Stromal cell of bone marrow (primary cell): ENCODE data around the gene SRRM2.

Experiments used
- DNase-seq: peaks from one replicate; pipeline ENCODE4 v3.0.0-alpha.2; 2012; ENCODE audit warnings: low read depth

Gene SRRM2

GRCh38 chr16:2777231-2777902 is 24.9 kb downstream of the SRRM2 start, which contains the start of gene ELOB:
TSS of gene ELOB (minus strand) at chr16:2777280. CDS start at chr16:2777239, 41 bp downstream.
- peak; percentile 76 for DNase-seq

GRCh38 chr16:2777903-2778629 is 25.6 kb downstream of the SRRM2 start:
- no peak for DNase-seq

GRCh38 chr16:2778630-2778958 is 26.2 kb downstream of the SRRM2 start:
- DNase-seq: no peak

- no peak for DNase-seq
Measured at GRCh38 chr16:2779151-2779920, 26.9 kb downstream of the SRRM2 start.

GRCh38 chr16:2779978-2780898 is 27.8 kb downstream of the SRRM2 start:
- no peak for DNase-seq

GRCh38 chr16:2782583-2783351 is 30.3 kb downstream of the SRRM2 start:
- no peak for DNase-seq

GRCh38 chr16:2783581-2784357 is 31.3 kb downstream of the SRRM2 start:
- no peak for DNase-seq

GRCh38 chr16:2784358-2785100 is 32.1 kb downstream of the SRRM2 start:
- no peak for DNase-seq

GRCh38 chr16:2785101-2785991 is 32.9 kb downstream of the SRRM2 start:
- DNase-seq: no peak

- no peak for DNase-seq
Measured at GRCh38 chr16:2786061-2786825, 33.8 kb downstream of the SRRM2 start.

GRCh38 chr16:2786826-2787151 is 34.4 kb downstream of the SRRM2 start:
- DNase-seq: no peak

GRCh38 chr16:2787406-2787805 is 35.0 kb downstream of the SRRM2 start, which contains the start of gene PRSS33:
TSS of gene PRSS33 (minus strand) at chr16:2787560. CDS start at chr16:2786547, 1,013 bp downstream.
- no peak for DNase-seq

- no peak for DNase-seq
Measured at GRCh38 chr16:2787961-2788360, 35.5 kb downstream of the SRRM2 start.

- DNase-seq: no peak
Measured at GRCh38 chr16:2790631-2791030, 38.2 kb downstream of the SRRM2 start.

- DNase-seq: no peak
Measured at GRCh38 chr16:2791174-2791573, 38.7 kb downstream of the SRRM2 start.

GRCh38 chr16:2792940-2793339 is 40.5 kb downstream of the SRRM2 start:
- no peak for DNase-seq

GRCh38 chr16:2795395-2796143 is 43.1 kb downstream of the SRRM2 start:
- peak; percentile 12 for DNase-seq
